ENCODE results near the gene PPP2R2C.

The PPP2R2C gene

DNA sequence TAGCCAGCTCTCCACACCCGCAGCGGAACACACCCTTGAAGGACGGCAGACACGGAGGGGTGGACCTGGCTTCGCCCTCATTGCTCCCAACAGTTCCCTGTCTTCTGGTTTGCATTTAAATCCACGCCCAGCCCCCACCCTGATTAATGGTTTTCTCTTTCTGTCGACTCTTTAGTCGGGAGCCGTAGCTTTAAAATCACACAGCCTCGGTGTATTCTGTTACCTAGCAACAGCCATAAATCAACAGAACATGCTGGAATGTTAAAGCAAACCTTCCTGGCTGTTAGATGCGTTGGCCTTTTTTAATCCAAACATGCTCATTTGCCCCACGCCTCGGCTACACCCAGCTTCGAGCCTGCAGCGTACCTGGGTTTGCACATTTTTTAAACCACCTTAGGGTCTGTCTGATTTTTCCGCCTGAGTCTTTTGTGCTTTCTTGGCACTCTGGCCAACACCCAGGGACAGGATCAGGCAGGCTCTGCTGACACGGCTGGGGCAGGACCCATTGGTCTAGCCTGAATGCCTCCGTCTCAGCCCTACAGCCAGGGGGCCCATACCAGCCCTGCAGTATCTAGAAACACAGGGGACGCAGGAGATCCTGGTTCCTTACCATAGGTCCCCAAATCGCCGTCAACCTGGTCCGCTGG, 21.4 kb upstream of the PPP2R2C start:
- DNase-seq: no peak

DNA sequence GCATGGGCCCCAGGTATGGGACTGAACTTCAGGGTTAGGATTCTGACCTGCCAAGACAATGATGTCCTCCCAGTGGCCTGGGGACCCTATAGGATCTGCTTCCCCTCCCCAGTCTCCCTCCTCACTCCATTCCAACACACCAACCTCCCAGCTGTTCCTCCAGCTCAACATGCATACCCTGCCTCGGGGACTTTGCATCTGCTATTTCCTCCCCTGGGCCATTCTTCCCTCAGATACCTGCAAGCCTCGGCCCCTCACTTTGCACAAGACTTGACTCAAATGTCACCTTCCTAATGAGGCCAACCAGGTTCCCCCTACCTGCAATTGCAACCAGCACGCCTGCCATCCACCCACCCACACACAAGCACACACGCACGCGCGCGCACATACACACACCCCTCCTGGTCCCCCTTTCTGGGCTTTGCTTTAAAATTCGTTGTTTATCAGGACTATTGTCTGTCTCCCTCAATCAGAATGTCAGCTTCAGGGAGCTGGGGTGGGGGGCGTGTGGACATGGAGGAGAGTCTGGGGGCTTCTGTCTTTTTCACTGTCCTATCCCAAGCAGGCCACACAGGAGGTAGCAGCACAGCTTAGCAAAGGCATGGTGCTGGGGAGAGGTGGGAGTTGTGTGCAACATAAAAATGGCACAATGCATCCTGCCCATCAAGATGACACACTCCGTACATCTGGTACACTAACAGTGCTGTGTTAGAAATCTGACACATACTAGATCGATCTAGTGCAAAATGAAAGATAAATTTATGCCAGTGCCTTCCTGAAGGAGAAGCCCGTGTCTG, 20.6 kb upstream of the PPP2R2C start:
- DNase-seq: no peak

DNA sequence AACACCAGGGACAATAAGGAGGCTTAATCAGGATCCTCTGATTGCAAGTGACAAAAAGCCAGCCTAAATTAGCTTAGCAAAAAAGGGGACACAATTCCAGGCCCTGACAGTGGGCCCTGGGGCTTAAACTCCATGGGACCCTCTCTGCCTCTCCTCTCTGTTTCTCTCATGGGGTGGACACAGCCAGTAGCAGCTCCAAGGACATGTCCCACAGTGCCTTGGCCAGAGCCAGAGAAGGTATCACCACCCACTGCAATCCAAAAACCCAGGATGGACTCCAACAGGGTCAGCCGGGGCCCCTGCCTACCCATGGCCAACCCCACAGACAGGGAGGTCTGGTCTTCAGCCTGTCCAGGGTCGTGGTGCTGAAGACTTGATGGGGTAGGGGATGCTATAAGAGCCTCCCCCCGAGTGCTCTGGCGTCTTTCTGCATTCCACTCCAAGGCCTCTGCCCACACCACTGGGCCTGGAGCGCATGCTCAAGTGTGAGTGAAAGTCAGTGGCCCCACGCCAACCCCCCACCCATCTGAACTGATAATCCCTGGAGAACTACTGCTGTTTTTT, 19.7 kb upstream of the PPP2R2C start:
- no peak for DNase-seq

DNA sequence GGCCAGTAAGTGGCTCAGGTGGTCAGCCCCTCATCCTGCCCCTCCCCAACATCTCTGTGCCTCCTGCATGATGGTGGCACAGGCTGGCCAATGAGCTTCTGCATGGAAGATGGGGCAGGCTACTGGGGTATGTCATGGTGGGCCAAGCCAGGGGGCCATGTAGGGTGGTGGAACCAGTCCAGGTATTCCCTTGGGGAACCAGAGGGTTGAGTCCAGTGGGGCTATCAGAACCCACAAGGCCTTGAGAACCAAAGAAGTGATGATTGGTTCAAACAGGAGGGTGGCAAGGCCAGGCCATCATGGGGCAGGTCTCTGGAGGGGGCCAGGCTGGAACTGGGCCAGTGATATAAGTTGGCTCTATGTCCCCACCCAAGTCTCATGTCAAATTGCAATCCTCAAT, 18.8 kb upstream of the PPP2R2C start:
- DNase-seq: no peak

DNA sequence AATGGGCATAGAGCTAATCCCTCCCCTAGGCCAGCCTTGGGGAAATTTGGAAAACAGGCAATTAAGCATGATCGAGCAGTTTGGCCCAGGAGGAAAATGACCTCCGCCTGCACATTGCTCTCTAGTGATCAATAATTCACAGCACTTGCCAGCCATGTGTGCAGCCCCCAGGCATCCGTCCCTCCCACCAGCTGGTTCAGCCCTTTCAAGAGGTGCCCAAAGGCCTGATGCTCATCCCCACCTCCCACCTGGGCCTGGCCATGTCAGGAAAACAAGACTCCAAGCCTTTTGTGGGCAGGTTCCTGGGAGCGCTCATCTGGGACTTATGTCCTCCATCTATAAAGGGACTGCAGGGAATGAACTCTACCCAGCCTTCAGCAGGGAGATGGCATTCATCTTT, 17.5 kb upstream of the PPP2R2C start:
- no peak for DNase-seq

DNA sequence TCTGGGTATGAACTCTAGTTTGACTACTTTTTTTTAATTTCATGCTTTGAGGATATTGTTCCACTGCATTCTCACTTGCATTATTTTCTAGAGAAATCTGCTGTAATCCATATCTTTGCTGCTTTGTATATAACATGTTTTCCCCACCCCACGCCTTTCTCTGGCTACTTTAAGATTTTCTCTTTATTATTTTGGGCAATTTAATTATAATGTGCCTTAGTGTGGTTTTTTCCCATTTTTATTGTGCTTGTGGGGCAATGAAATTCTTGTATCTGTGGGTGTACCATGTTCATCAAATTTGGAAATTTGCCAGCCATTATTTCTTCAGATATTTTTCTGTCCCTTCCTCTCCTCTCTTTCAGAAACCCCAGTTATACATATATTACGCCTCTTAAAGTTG, 15.1 kb upstream of the PPP2R2C start:
- no peak for DNase-seq

DNA sequence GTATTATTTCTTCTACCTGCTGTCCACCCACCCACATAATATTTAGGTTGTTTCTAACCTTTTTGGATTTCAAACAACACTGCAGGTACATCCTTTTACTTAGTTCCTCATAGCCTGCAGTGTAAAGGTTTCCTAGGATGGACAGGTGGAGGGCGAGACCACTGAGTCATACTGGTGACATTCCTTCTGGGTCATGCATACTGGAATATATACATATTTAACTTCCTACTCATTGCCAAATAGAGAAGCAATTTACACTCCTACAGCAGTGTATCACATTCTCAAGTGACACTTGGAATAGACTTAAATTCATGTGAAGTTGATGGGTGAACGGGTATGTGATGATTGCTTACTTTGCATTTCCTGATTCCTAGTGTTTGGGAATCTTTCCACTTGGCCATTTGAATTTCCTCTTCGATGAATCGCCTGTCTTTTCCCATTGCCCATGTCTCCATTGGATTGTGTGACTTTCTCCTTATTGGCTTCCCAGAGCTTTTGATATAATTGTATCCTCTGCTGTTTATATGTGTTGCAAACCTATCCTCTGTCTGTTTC, 8.2 kb upstream of the PPP2R2C start:
- DNase-seq: no peak

DNA sequence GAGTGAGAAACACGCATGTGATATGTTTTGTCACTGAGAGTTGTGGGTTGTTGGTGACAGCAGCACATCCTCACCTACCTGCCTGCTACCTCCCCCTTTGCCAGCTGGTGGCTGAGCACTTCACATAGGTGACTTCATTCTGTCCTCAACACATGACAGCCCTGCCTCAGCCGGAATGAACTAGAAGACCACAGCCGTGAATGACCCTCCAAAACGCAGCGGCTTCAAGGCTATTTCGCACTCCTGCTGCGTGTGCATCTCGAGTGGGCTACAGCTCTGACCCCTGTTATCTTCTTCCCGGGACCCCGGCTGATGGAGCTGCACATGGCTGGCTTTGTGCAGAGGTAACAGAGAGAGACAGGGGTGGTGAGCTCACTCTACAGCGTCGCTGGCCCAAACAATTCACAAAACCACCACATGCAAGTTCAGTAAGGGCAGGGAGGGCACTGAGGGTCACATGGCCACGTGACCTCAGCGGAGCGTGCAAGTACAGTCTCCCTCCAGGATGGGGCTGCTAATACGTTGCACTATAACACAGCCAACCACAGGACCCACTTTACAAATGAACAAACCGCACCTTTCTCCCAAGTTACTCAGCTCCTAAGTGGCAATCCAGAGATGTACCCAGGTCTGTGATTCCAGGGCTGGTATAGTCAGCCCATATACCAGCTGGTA, 6.3 kb upstream of the PPP2R2C start:
- DNase-seq: no peak

DNA sequence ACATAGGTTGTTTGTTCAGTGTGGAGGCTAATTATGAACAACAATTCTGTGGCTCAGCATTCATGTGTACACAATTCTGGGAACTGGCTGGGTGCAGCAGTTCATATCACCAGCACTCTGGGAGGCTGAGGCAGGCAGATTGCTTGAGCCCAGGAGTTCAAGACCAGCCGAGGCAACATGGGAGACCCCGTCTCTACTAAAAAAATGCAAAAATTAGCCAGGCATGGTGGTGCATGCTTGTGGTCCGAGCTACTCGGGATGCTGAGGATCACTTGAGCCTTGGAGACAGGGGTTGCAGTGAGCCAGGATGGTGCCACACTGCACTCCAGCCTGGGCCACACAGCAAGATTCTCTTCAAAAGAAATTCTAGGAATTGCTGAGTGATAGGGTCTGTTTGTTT, 4.5 kb upstream of the PPP2R2C start:
- DNase-seq: no peak

DNA sequence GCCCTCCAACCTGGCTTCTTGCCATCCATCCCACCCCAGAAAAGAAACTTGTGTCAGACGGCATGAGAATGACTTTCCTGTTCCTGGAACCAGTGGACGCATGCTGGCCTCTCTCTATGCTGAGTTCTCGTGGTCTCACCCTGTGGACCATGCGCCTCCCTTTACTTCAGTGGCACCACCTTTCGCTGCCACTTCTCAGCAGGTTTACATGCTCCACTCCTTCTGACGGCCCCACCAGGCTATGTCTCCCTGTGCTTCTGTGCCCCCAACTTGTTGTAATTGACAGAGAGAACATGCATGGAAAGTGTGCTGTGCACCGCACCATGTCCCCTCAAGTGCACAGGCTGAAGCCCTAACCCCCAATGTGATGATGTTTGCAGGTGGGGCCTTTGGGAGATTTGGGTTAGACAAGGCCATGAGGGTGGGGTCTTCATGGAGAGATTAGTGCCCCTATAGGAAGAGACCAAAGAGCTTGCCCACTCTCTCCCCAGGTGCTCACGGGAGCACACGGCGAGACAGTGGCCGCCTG, 3.1 kb upstream of the PPP2R2C start:
- DNase-seq: no peak

DNA sequence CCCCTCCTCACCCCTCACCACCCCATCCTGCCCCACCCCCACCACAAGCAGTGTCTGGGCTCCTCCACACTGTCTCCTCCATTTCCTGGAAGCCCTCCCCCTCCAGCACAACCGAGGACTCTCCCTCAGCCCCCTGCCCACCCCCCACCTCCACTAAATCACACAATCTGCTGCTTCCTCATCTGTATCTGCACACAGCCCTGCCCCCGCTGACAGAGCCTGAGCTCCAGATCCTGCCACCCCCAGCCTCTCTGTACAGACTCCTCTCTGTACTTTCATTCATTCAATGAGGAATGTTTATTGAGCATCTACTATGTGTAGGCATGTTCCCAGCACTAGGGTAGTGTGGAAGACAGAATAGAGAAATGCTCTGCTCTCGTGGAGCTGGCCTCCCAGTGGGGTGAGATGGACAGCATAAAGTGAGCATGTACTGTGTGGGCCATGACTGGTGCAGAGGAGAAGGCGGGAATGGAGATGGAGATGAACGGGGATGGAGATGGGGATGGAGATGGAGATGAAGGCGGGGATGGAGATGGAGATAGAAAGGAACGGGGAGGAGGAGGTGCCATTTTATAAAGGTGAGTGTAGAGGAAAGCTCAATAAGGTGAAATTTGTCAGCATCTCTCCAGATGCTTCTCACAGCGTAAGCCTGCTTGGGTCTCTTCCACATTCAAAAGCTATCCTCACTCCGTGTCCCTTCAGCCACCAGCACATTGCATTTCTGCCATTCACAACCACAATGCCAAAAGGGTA, 2.5 kb upstream of the PPP2R2C start:
- no peak for DNase-seq

DNA sequence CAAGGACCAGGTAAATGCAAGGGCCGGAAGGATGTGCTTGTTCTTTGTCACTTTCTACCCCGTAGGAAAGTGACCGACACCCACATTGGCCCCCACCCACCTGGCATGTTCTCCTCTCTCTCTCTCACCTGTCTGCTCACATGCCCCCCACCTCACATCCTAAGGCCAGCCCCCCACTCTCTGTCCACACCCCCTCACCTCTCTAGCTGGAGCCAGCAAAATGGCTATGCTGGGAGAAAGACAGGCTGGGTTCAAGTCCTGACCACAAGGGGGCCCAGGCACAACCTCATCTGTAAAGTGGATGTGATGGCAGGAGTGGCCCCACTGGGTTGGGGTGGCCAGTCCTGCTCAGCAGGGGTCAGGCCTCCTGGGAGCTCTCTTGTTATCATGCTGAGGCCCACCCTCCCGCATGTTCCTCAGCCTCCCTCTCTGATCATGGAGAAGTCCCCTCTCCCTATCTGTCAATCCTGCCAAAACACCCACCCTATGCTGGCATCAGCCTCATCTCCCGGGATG, 1.7 kb upstream of the PPP2R2C start:
- DNase-seq: no peak

DNA sequence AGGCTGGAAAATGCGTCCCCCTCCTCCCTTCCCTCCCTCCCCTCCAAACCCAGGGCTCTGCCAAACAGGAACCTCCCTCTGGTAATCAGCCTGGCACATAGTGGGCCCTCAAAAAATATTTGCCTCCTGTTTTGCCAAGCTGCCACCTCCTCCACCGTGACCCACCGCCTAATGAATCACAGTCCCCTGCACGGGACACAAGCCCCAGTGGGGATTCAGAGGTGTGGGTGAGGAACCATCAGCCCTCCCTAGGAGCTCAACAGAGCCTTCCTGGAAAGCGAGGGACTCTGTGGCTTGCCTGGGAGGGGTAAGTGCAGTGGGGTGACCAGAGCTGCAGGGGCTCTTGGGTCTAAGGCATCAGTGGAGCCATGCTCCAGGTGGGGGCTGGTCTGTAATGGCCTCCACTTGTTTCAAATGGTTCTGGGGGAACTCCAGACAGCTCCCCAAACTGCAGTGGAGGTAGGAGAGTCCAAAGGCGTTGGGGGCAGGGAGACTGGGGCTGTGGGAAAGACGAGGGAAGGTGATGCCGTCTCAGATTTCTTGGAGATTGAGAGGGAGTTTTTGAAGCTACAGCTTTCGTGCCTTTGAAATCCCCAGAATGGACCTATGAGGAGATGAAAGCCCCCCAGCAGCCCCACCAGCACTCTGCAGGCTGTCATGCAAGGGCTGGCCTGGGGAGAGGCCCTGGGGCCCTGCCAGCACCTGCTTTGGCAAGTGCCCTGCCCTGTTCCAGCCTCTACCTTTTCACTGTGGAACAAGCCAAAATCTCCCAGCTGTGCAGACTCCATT, 1.0 kb upstream of the PPP2R2C start:
- no peak for DNase-seq

DNA sequence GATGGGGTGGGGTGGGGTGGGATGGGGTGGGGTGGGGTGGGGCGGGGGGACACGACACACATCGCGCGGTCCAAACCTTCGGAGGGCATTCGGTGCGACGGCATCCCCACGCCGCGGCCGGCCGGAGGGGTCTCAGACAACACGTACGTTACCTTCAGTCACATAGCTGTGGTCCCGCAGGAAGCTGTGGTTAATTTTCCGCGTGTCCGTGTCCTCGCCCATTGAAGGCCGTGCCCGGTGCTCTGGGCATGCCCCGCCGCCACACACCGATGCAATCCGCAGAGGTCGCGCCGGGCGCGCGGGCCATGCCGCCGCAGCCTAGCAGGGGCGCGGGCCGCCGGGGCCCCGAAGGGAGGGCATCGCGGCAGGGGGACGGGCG, 417 bp downstream of the PPP2R2C start:
- no peak for DNase-seq

DNA sequence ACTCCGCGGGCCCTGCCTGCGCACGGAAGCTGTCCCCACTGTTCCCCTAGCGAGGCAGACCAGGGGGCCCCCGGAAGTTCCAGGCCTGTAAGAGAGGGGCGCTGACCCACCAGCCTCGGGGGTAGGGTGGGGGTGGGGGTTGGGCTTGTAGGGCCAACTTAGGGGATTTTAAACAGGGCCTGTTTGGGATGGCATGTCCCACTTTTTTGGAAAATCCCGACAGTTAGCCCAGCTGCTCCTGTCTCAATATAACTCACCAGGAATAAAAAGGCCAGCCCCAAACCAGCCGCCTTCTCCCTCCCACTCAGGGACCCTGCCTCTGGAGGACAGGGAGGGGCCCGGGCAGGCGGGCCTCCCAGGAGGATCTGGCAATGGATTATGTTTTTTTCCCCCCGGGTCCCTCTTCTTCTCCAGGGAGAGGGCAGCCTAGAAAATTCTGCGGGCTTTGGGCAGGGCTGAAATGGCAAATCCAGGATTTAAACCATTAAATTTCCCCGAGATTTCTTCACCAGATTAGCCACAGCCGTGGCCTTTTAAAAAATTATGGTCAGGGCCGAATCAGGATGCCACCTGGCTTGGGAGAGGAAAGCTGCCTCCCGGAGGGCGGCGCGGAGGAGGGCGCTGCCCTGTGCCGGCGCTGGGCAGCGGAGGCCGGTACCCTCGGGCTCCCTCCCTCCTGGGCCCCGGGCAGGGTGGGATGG, 957 bp downstream of the PPP2R2C start:
- no peak for DNase-seq

DNA sequence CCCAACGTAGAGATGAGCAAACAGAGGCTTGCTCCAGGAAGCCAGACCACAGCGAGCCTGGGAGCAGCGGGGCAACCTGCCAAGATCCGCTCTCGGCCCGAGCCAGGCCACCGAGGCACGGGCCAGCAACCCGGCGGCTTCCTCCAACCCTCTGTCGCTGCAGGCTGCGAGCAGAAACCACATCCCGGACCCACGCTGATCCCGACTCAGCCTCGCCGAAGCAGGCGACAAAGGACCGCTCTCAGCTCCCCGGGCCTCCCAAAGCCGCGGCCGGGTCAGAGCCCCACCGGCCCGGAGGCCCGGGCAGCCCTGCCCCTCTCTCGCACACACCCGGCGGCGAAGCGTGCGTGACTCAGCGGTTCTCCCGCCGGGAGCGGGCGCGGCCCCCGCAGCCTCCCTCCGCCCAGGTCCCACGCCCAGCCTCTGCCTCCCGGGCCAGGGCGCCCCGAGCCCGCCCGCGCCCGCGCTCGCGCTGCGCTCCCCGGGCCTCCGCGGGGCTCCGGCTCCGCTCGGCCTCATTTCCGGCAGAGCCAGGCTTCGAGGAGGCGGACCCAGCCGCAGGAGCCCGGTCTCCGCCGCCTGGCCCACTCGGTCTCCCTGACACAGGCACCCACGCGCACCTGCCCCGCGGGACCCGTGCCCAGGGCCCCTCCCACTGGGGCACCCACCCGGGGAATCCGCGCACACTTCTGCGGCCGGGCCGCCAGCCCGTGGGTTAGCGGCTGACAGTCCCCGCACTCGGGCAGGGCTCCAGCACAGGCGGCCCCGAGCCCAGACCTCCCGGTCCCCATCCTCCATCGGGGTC, 1.7 kb downstream of the PPP2R2C start:
- DNase-seq: no peak

DNA sequence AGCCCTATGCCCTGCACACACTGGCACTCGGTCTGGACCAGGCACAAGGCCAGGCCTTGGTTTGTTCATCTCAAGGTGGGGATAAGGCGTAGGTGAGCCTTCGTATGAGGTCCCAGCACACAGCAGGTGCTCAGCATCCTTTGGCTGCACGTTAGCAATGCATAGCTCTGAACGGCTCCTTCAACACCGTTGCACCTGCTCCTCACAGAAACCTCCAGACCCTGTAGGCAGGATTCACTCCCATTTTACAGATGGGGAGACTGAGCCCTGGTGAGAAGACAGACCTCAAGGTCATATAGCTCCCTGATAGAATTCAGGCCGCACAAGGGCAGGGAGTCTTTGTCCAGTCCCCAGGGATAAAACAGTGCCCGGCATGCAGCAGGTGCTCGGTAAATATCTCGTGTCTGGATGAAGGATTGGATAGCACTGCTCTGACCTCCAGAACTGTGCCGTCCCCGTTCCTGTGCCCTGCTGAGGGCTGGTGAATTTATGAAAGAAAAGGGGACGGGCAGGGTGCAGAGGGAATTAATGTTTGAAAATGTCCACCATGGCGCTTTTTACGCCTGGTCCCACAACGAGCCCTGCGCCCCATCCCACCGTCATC, 2.4 kb downstream of the PPP2R2C start:
- no peak for DNase-seq

DNA sequence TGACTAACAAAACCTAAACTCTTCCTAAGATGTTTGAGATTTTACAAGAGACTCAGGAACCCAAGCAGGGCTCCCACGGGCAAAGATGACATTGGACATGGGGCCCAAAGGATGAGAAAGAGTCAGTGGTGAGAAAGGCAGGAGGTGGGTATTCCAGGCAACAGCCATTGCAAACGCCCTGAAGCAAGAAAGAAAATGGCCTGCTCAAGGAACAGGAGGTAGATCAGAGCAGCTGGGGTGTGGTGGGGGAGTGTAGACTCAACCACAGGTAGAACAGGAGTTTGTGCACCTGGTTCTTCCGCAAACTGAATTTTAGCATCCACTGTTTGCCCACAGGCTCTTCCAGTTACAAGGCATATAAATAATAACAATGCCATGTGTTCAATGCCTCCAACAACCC, 3.3 kb downstream of the PPP2R2C start:
- no peak for DNase-seq

DNA sequence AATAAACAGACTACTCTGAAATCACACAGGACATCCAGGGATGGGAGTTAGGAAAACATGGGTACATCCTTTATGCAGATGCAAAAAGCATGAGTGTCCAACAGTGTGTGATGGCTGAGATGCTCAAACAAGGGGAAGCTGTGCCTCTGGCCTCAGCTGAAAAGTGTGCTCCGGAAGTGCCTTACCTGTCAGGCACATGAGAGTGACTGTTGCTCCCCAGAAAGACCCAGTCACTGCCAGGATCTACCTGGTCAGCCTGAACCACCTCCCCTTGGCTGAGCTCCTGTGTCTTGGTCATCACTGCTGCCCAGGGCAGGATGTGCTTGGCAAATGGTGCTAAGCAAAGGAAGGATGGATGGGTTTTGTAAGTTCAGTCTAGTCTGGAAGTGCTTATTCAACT, 4.0 kb downstream of the PPP2R2C start:
- no peak for DNase-seq

DNA sequence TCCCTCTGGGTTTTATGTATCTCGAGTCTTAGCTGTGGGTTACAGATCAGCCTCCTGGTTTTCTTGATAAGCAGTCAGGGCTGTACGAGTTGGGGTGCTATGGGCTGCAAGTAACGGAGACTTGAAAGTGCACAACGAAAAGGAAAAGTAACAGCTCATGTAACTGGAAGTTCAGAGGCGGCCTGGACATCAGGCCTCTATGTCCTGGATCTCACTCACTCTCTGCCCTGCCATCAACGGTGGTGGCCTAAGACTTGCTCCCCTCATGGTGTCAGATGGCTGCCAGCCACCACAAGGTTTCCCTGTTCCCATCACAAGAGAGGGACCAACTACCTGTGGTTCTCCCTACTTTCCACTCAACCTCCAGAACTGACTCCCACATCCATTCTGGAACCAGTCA, 4.8 kb downstream of the PPP2R2C start:
- no peak for DNase-seq

Measured in inflammatory macrophage treated with lipopolysaccharide for 4 hours (primary cell).